Hepatocyte (in vitro differentiated cells): ENCODE measurements around the gene WHRN.

Experiments used
- CTCF ChIP-seq: fragments of 200-600 bp; sonication (generic); IDR thresholded peaks from 2 replicates; pipeline ENCODE4 v1.5.1; 2016; ENCODE audit warnings: antibody characterized with exemption, mild to moderate bottlenecking; ENCODE audit not compliant: poor library complexity
- EZH2 ChIP-seq: fragments of 200-600 bp; sonication (generic); IDR thresholded peaks from 2 replicates; pipeline ENCODE4 v1.6.1; 2016; ENCODE audit warnings: antibody characterized with exemption, mild to moderate bottlenecking, borderline replicate concordance
- EZH2phosphoT487 ChIP-seq: fragments of 200-600 bp; sonication (generic); IDR thresholded peaks from one replicate; pipeline ENCODE4 v1.6.1; 2018; ENCODE audit warnings: antibody characterized with exemption, mild to moderate bottlenecking, low read depth, moderate library complexity; ENCODE audit not compliant: unreplicated experiment, severe bottlenecking

- no peak for TF ChIP-seq CTCF
- TF ChIP-seq EZH2: no peak
- TF ChIP-seq EZH2phosphoT487: no peak
These were observed 93.8 kb downstream of the WHRN start for GRCh38 chr9:114411452-114411851.
